HCT116 (cell line): ENCODE measurements around the gene SLC22A7. TPM values are rescaled to one million over a fixed set of nuclear protein-coding genes. Genes with fewer than 3 reads are reported as not detected.

Source experiments
- ATAC-seq: fragments of 200-7000 bp; cut with Tn5 transposase; 2 replicates; pipeline ENCODE4 v1.9.1; 2020; ENCODE audit warnings: mild to moderate bottlenecking, moderate library complexity
- BruUV-seq: library from RNA; stranded (reverse); fragments of 400-500 nt; replicated peaks from 2 replicates; lab custom pipeline; 2021; lab: Mats Ljungman, UMichigan
- CTCF ChIA-PET: fragments of 300-600 bp; sonication (Branson Sonifier 250); formaldehyde crosslinking; loops from one replicate; lab custom pipeline; 2021; ENCODE audit warnings: antibody characterized with exemption; lab: Charles Lee
- POLR2A ChIA-PET: fragments of 300-600, 350-600 bp; sonication (Branson Sonifier 250); formaldehyde crosslinking; loops from one replicate; lab custom pipeline; 2021; ENCODE audit warnings: antibody characterized with exemption; lab: Charles Lee
- RAD21 ChIA-PET, 2 experiments: fragments of 300-600 bp; sonication (Branson Sonifier 250); formaldehyde crosslinking; loops; one replicate each; lab custom pipeline; 2023; ENCODE audit warnings: low total read pairs in 2 of 2; ENCODE audit not compliant: uncharacterized antibody in 2 of 2, unreplicated experiment in 2 of 2, low non-redundant PET in 1 of 2; lab: Charles Lee
- DNase-seq: peaks from one replicate; pipeline ENCODE4 v3.0.0-alpha.2; 2010; ENCODE audit warnings: low read depth, low spot score
- H2AFZ ChIP-seq: fragments of 200-600 bp; shearing (Covaris generic), sonication (generic); 2 replicates; pipeline ENCODE4 v1.6.1; 2017; ENCODE audit warnings: low read depth, mixed run types, mixed read lengths, antibody characterized with exemption, low read length; ENCODE audit not compliant: poor library complexity, severe bottlenecking
- H3K27ac ChIP-seq: 2 replicates; pipeline ENCODE4 v1.5.1; 2012; ENCODE audit warnings: low read depth, low read length
- H3K27me3 ChIP-seq: fragments of 200-600 bp; sonication (generic); 2 replicates; pipeline ENCODE4 v1.6.1; 2016; ENCODE audit warnings: mixed run types, low read length, mixed read lengths; ENCODE audit not compliant: insufficient read depth
- H3K36me3 ChIP-seq, 2 experiments: fragments of 200-500 bp in 1 of 2; fragments of 200-600 bp in 1 of 2; sonication (Bioruptor generic) in 1 of 2; sonication (generic) in 1 of 2; 2 replicates each; pipeline versions ENCODE4 v1.5.1 to v1.6.1; 2014 to 2016; ENCODE audit warnings: low read length in 2 of 2, inconsistent platforms in 1 of 2, mixed read lengths in 1 of 2, mixed run types in 1 of 2; ENCODE audit not compliant: insufficient read depth in 2 of 2, control insufficient read depth in 1 of 2
- H3K4me1 ChIP-seq, 2 experiments: fragments of 200-600 bp in 1 of 2; sonication (generic) in 1 of 2; 2 replicates each; pipeline versions ENCODE4 v1.5.1 to v1.6.1; 2012 to 2017; ENCODE audit warnings: low read length in 2 of 2, inconsistent platforms in 1 of 2, mild to moderate bottlenecking in 1 of 2, mixed read lengths in 1 of 2, mixed run types in 1 of 2, moderate library complexity in 1 of 2; ENCODE audit not compliant: insufficient read depth in 2 of 2, control insufficient read depth in 1 of 2
- H3K4me2 ChIP-seq: fragments of 200-600 bp; sonication (generic); 2 replicates; pipeline ENCODE4 v1.6.1; 2017; ENCODE audit warnings: mixed run types, low read length, mixed read lengths
- H3K4me3 ChIP-seq, 2 experiments: fragments of 200-600 bp in 1 of 2; sonication (generic) in 1 of 2; replicated peaks in 1 of 2; 2 replicates each; pipeline ENCODE4 v1.5.1; 2011 to 2016; ENCODE audit warnings: low read length in 2 of 2, control low read depth in 1 of 2, low read depth in 1 of 2, mild to moderate bottlenecking in 1 of 2, mixed read lengths in 1 of 2, mixed run types in 1 of 2
- H3K79me2 ChIP-seq: fragments of 200-600 bp; sonication (generic); 2 replicates; pipeline ENCODE4 v1.6.1; 2017; ENCODE audit warnings: mild to moderate bottlenecking, mixed run types, low read length, moderate library complexity, mixed read lengths; ENCODE audit not compliant: insufficient read depth
- H3K9ac ChIP-seq: fragments of 200-600 bp; sonication (generic); 2 replicates; pipeline ENCODE4 v1.6.1; 2016; ENCODE audit warnings: low read length, mixed read lengths
- H3K9me2 ChIP-seq: fragments of 200-600 bp; sonication (generic), shearing (Covaris generic); 2 replicates; pipeline ENCODE4 v1.6.1; 2017; ENCODE audit warnings: mixed run types, mild to moderate bottlenecking, moderate library complexity; ENCODE audit not compliant: insufficient read depth
- H3K9me3 ChIP-seq, 2 experiments: fragments of 200-500 bp in 1 of 2; fragments of 200-600 bp in 1 of 2; sonication (Bioruptor generic) in 1 of 2; sonication (generic) in 1 of 2; 2 replicates each; pipeline ENCODE4 v1.6.1; 2014 to 2017; ENCODE audit warnings: low read length in 2 of 2, mixed read lengths in 2 of 2, inconsistent platforms in 1 of 2, low read depth in 1 of 2, mild to moderate bottlenecking in 1 of 2, mixed run types in 1 of 2, moderate library complexity in 1 of 2; ENCODE audit not compliant: control insufficient read depth in 1 of 2, insufficient read depth in 1 of 2
- H4K20me1 ChIP-seq: fragments of 200-600 bp; sonication (generic), shearing (Covaris generic); 2 replicates; pipeline ENCODE4 v1.6.1; 2017; ENCODE audit warnings: mixed run types, mild to moderate bottlenecking, moderate library complexity; ENCODE audit not compliant: insufficient read depth
- ATF3 ChIP-seq: IDR thresholded peaks from 2 replicates; pipeline ENCODE4 v1.6.1; 2012
- CEBPB ChIP-seq: IDR thresholded peaks from 2 replicates; pipeline ENCODE4 v1.6.1; 2012; ENCODE audit warnings: low read depth
- EGR1 ChIP-seq: IDR thresholded peaks from 2 replicates; pipeline ENCODE4 v1.6.1; 2012; ENCODE audit warnings: low read depth
- ELF1 ChIP-seq: IDR thresholded peaks from 2 replicates; pipeline ENCODE4 v1.6.1; 2012; ENCODE audit warnings: low read depth, borderline replicate concordance
- FOSL1 ChIP-seq: IDR thresholded peaks from 2 replicates; pipeline ENCODE4 v1.6.1; 2012; ENCODE audit warnings: low read depth
- JUND ChIP-seq: IDR thresholded peaks from 2 replicates; pipeline ENCODE4 v1.6.1; 2012
- SIN3A ChIP-seq: IDR thresholded peaks from 2 replicates; pipeline ENCODE4 v1.6.1; 2012; ENCODE audit warnings: low read depth
- SP1 ChIP-seq: IDR thresholded peaks from 2 replicates; pipeline ENCODE4 v1.6.1; 2012; ENCODE audit warnings: low read depth
- SRF ChIP-seq: IDR thresholded peaks from 2 replicates; pipeline ENCODE4 v1.6.1; 2012; ENCODE audit warnings: low read depth
- TCF7L2 ChIP-seq: IDR thresholded peaks from 2 replicates; pipeline ENCODE4 v1.7.0; 2011; ENCODE audit warnings: borderline replicate concordance, inconsistent platforms; ENCODE audit not compliant: insufficient read depth, insufficient read length; ENCODE audit errors: extremely low read depth
- YY1 ChIP-seq: IDR thresholded peaks from 2 replicates; pipeline ENCODE4 v1.6.1; 2011; ENCODE audit warnings: low read length, low read depth, moderate library complexity, mild to moderate bottlenecking; ENCODE audit not compliant: insufficient replicate concordance; ENCODE audit errors: extremely low read depth
- ZBTB33 ChIP-seq: IDR thresholded peaks from 2 replicates; pipeline ENCODE4 v1.6.1; 2011; ENCODE audit warnings: mild to moderate bottlenecking, low read length, moderate library complexity; ENCODE audit not compliant: insufficient replicate concordance; ENCODE audit errors: extremely low read depth
- ZNF274 ChIP-seq: fragments of 200-500 bp; sonication (Bioruptor generic); IDR thresholded peaks from 2 replicates; pipeline ENCODE4 v1.6.1; 2014; ENCODE audit warnings: mild to moderate bottlenecking, low read depth, low read length, inconsistent platforms
- intact Hi-C: fragments of 100-400 bp; cut with micrococcal nuclease; formaldehyde crosslinking; loops from 2 replicates; pipeline ENCODE4 v1.10.0; 2022
- total RNA-seq: library from RNA; stranded (reverse); gene quantifications from one replicate; pipeline ENCODE4 v1.2.1, GENCODE V29; 2021; ENCODE audit not compliant: unreplicated experiment

Gene SLC22A7
- total RNA-seq, 1 experiment from 2014 or later, result not detected

GRCh38 chr6:43283905-43284304, 14.2 kb upstream of the SLC22A7 start:
- Histone ChIP-seq H3K4me1 (peaks cover 0 to under 1% of the 10 kb centered on the region in 2 experiments; a peak in 1 of 4 replicates), H3K27me3 (no peaks in the 10 kb centered on the region), H4K20me1 (no peaks in the 10 kb centered on the region), H3K36me3 (no peaks in the 10 kb centered on the region), H2AFZ (no peak overlapping the region), H3K9me2 (no peaks in the 10 kb centered on the region), H3K4me2 (no peak overlapping the region), H3K27ac (no peak overlapping the region), H3K79me2 (no peaks in the 10 kb centered on the region), H3K9me3 (no peaks in the 10 kb centered on the region), H3K4me3 (no peak overlapping the region), H3K9ac (no peak overlapping the region)
- ATAC-seq (no peak), DNase-seq (no peak)
- ChIA-PET RAD21 (no interaction called here), CTCF (no interaction called here), POLR2A (no interaction called here)
- BruUV-seq, result no TSS peak
- TF ChIP-seq SRF (no peak), YY1 (no peak), CEBPB (no peak)
- intact Hi-C loops, result no loop called here

GRCh38 chr6:43284991-43285781, 12.9 kb upstream of the SLC22A7 start:
- DNase-seq, result no peak
- no peaks in the 10 kb centered on the region for H3K4me1 ChIP-seq
- no peak overlapping the region for H3K4me3 ChIP-seq
- ChIA-PET CTCF (no interaction called here), POLR2A (no interaction called here), RAD21 (no interaction called here)
- no peaks in the 10 kb centered on the region for H3K79me2 ChIP-seq
- no peak overlapping the region for H3K27ac ChIP-seq
- no peaks in the 10 kb centered on the region for H3K27me3 ChIP-seq
- no peaks in the 10 kb centered on the region for H3K9me3 ChIP-seq
- ATAC-seq, result no peak
- H4K20me1 ChIP-seq, result no peaks in the 10 kb centered on the region
- intact Hi-C loops, result no loop called here
- H3K9me2 ChIP-seq, result no peaks in the 10 kb centered on the region
- TF ChIP-seq EGR1, result no peak
- TF ChIP-seq FOSL1, result no peak
- no peak for TF ChIP-seq ELF1
- TF ChIP-seq TCF7L2, result no peak
- TF ChIP-seq SIN3A, result no peak
- TF ChIP-seq ZBTB33, result no peak
- TF ChIP-seq ZNF274, result no peak
- TF ChIP-seq ATF3, result no peak
- TF ChIP-seq SP1, result no peak
- no peak for TF ChIP-seq JUND
- H2AFZ ChIP-seq, result no peak overlapping the region
- H3K4me2 ChIP-seq, result no peak overlapping the region
- BruUV-seq, result no TSS peak
- H3K9ac ChIP-seq, result no peak overlapping the region
- H3K36me3 ChIP-seq, result no peaks in the 10 kb centered on the region
